ENCODE data around the gene CCSER1.

CCSER1 gene

GRCh38 chr4:90162566-90162965 is 35.4 kb downstream of the CCSER1 start:
- H3K4me3 ChIP-seq (ENCODE audit: control insufficient read depth, low read depth, low read length), result no peak overlapping the region
- no peak for DNase-seq (ENCODE audit: low read depth)

GRCh38 chr4:90163872-90164271 is 36.7 kb downstream of the CCSER1 start:
- DNase-seq (ENCODE audit: low read depth), result no peak
- no peak for TF ChIP-seq CTCF (IDR thresholded peaks at IDR 0.05; ENCODE audit: control insufficient read depth, insufficient read depth, low read depth, low read length, missing control alignments)
- H3K4me3 ChIP-seq (ENCODE audit: control insufficient read depth, low read depth, low read length), result no peak overlapping the region

More at GRCh38 chr4:90162566-90162965, 35.4 kb downstream of the CCSER1 start:
- TF ChIP-seq CTCF (IDR thresholded peaks at IDR 0.05; ENCODE audit: control insufficient read depth, insufficient read depth, low read depth, low read length, missing control alignments), result no peak

GRCh38 chr4:90165883-90166282 is 38.7 kb downstream of the CCSER1 start:
- no peak overlapping the region for H3K4me3 ChIP-seq (ENCODE audit: control insufficient read depth, low read depth, low read length)
- TF ChIP-seq CTCF (IDR thresholded peaks at IDR 0.05; ENCODE audit: control insufficient read depth, insufficient read depth, low read depth, low read length, missing control alignments), result no peak
- DNase-seq (ENCODE audit: low read depth), result no peak

GRCh38 chr4:90171491-90171890 is 44.3 kb downstream of the CCSER1 start:
- DNase-seq (ENCODE audit: low read depth), result no peak
- no peak for TF ChIP-seq CTCF (IDR thresholded peaks at IDR 0.05; ENCODE audit: control insufficient read depth, insufficient read depth, low read depth, low read length, missing control alignments)
- no peak overlapping the region for H3K4me3 ChIP-seq (ENCODE audit: control insufficient read depth, low read depth, low read length)

- no peak for TF ChIP-seq CTCF (IDR thresholded peaks at IDR 0.05; ENCODE audit: control insufficient read depth, insufficient read depth, low read depth, low read length, missing control alignments)
- H3K4me3 ChIP-seq (ENCODE audit: control insufficient read depth, low read depth, low read length), result no peak overlapping the region
- no peak for DNase-seq (ENCODE audit: low read depth)
Observed at GRCh38 chr4:90174621-90175023, 47.4 kb downstream of the CCSER1 start.

GRCh38 chr4:90181644-90182043 is 54.5 kb downstream of the CCSER1 start:
- no peak for TF ChIP-seq CTCF (IDR thresholded peaks at IDR 0.05; ENCODE audit: control insufficient read depth, insufficient read depth, low read depth, low read length, missing control alignments)

GRCh38 chr4:90183254-90183653 is 56.1 kb downstream of the CCSER1 start:
- no peak for DNase-seq (ENCODE audit: low read depth)
- no peak overlapping the region for H3K4me3 ChIP-seq (ENCODE audit: control insufficient read depth, low read depth, low read length)
- no peak for TF ChIP-seq CTCF (IDR thresholded peaks at IDR 0.05; ENCODE audit: control insufficient read depth, insufficient read depth, low read depth, low read length, missing control alignments)

More at GRCh38 chr4:90181644-90182043, 54.5 kb downstream of the CCSER1 start:
- H3K4me3 ChIP-seq (ENCODE audit: control insufficient read depth, low read depth, low read length), result no peak overlapping the region
- DNase-seq (ENCODE audit: low read depth), result no peak
